HG02938 (cell line): ENCODE data around the gene DMRT3.

Experiments used
- ATAC-seq: cut with Tn5 transposase; IDR thresholded peaks from one replicate; pipeline ENCODE4 v1.9.1; 2021; ENCODE audit warnings: mild to moderate bottlenecking, moderate library complexity; ENCODE audit not compliant: unreplicated experiment

DMRT3 gene

GRCh38 chr9:970151-970996, 6.1 kb upstream of the DMRT3 start:
- ATAC-seq = no peak

- no peak for ATAC-seq
Observed at GRCh38 chr9:971901-972500, 4.5 kb upstream of the DMRT3 start.

GRCh38 chr9:972501-973294, 3.8 kb upstream of the DMRT3 start:
- no peak for ATAC-seq

- no peak for ATAC-seq
Observed at GRCh38 chr9:973295-973834, 3.1 kb upstream of the DMRT3 start.

DNA sequence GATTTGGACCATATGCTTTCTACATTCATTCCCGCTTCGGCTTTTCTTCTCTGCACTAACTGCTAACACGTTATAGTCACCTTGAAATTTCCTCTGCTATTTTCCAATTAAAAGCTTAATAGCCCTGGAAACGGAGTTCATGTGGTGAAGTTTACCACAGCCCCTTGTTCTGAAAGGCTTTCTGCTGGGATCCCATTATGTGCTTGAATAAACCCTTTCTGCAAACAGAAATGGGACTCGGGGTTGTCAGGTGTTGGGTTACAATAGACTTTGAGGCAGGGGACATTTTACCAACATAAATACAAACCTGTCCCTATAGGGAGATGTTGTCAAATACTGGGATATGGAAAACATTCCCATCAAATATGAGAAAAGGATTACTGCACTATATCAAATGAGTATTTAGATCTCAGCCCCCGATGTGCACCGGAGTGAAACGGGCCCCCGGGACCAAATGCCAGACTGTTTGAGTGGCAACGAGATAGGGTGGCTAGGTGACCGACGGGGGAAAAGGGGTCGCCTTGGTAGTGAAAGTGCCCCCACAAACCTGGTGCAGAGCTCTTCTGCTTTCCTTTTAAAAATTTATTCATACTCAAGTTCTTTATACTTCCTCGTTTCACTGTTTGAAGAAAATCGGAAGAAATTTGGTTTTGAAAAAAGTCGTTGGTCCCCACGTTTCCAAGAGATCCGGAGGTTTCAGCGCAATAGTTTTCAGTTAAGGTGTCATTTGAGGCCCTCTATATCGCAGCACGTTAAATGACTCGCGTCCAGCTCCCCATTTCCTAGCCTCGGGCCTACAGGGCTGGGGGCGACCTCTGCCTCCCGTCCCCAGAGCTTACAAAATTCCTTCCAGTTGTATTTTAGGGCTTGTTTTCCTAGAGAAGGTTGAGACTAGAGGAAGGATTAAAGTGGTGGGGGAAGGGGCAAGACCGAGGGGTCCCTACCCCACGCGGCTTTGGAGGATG, 2.1 kb upstream of the DMRT3 start:
- ATAC-seq = no peak

DNA sequence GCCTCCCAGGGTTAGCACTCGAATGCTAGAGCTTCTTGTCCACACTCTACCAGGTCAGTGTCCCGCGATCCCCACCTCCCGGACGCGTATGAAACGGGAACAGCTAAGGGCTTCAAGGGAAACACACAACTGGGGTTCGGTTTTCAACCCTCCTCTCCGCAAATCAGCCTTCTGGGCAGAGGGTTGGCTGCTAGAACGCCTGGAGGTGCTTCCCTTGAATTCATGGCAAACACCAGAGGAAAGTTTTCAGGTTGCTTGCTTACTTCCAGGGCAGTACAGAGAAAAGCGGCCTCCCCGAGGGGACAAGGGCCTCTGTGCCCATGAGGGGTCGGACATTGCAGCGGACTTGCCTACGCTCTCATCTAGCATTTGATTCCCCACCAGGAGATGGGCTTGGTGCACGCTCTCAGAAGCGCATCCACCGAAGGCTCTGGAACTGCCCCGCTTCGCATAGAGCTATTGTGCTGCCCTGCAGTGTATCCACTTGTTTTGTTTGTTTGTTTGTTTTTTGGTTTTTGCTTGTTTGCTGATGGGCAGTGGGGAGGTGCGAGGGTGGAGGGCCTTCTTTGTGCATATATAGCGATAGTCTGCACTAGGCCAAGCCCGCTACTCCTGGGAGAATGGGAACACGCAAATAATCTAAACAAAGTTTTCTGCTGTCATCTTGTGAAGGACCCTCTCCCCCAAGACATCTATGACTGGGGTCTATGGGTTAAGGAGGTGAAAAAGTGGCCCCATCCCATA, 1.3 kb upstream of the DMRT3 start:
- no peak for ATAC-seq

- ATAC-seq = no peak
Observed at GRCh38 chr9:975740-976257, 656 bp upstream of the DMRT3 start.

DNA sequence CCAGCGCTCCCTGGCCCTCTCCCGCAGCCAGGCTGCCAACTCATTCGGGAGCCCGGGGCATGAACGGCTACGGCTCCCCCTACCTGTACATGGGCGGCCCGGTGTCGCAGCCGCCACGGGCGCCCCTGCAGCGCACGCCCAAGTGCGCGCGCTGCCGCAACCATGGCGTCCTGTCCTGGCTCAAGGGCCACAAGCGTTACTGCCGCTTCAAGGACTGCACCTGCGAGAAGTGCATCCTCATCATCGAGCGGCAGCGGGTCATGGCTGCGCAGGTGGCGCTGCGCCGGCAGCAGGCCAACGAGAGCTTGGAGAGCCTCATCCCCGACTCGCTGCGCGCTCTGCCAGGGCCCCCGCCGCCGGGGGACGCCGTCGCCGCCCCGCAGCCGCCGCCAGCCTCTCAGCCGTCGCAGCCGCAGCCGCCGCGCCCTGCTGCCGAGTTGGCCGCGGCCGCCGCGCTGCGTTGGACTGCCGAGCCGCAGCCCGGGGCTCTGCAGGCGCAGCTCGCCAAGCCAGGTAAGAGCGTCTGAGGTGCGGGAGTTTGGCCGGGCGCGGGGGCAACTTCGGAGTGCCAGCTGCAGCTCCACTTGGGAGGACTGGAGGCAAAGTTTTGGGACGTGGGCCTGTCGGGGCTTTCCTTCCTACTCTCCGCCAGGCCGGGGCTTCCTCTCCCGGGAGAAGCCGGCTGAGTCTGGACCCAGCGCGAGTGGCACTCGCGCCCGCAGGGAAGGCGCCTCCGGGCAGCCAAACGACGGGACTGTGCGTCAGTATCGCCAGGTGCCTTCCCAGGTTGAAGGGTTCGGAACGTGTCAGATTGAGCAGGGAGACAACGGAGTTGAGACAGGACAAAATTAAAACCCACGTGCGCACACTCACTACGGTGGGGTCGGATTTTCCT, 735 bp downstream of the DMRT3 start:
- no peak for ATAC-seq

DNA sequence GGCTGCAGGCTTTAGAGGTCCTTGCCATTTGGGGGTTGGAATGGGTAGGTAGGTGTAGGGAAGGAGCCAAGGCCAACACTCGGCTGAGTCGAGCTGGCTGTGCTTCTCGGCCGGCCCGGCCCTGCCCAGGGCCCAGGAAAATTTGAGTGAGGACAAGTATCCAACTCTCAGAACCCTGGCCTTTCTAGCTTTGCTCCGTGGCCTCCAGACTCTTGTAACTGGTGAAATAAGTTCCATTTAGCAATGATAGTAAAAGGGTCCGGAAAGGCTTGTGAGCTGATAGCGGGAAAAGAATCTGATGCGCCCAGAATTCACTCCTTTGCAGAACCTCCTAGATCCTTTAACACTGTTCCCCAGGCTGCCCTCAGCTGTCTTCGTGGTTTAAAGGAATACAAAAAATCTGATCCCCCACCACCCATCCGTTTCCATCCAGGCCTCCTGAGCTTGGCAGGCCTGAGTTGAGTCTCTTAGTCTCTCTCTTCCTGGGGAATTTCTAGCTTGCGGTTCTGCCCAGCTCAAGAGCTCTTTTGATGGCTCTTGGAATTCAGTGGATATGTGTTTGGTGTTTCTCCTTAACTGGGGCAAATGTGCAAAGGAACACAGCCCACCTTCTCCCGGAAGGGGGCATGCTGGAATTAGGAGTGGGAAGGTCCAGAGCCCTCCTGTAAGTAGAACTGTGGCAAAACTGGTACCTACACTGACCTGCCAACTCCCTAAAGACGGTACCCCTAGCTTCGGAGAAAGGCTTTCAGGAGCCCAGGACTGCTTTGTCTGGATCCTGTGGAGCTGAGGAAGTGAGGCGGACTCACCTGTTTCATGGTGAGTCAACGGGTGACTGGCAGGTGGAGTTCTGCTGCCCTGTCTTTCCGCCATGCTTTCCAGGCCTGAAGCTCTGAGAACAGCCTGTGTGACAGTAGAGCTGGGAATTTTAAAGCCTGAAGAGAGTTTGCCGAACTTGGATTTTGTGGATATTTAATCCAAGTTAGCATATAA, 1.7 kb downstream of the DMRT3 start:
- ATAC-seq = no peak

- no peak for ATAC-seq
Observed at GRCh38 chr9:979983-980382, 3.5 kb downstream of the DMRT3 start.

GRCh38 chr9:980640-981039, 4.2 kb downstream of the DMRT3 start:
- no peak for ATAC-seq

GRCh38 chr9:981491-981898, 5.0 kb downstream of the DMRT3 start:
- ATAC-seq = no peak

DNA sequence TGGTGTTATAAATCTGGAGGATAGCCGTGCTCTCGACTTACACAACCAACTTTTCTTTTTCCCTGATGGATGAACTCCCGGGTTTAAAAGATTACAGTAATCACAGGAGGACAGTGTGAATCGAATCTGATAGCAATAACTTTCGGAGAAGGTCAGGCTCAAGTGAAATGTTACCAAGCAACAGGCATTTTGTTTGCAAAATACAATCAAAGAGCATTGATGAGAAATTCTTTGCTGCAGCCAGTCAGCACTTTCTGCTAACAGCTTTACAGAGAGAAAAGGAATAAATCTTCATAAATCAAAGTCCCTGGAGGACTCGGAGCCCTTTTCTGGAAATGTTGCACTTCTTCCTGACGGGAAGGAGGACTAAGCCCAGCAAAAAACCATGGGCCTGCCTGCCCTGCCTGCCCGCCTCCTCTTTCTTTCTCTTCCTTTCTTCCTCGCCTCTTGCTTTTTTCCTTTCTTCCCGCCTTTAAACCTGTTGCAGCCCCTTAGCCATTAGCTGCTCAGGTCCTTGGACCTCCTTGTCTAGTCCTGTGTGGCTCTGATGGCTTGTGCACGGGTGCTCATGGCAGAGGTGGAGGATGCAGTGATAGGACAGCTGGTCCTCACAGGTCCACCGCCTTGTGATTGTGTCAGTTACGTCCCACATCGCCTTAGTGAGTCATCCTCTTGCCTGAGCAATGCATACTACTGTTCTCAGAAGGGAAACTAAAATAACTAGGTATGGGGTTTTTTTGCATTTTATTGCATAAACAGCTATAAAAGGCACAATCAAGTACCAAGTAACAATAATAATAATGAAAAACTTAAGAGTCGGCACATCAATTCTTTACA, 6.2 kb downstream of the DMRT3 start:
- ATAC-seq = no peak

DNA sequence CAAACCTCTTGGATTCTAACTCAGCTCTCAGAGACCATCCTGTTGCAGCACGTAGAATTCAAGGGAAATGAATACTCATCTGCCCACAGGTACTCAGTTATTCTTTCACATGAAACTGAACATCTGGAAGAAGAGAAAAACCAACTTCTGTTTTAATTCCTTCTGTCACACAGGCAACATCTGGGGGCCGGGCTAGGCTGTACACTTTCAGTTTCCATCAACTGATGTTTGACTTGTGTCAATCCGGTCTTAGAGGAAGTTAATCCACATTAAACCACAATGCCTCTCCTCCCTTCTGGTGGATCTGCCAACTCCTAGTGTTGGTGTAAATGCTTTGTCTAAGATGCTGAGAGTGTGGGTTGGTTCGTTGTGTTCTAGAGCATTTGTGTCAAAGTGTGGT, 17.6 kb downstream of the DMRT3 start:
- peak; percentile 78 for ATAC-seq

DNA sequence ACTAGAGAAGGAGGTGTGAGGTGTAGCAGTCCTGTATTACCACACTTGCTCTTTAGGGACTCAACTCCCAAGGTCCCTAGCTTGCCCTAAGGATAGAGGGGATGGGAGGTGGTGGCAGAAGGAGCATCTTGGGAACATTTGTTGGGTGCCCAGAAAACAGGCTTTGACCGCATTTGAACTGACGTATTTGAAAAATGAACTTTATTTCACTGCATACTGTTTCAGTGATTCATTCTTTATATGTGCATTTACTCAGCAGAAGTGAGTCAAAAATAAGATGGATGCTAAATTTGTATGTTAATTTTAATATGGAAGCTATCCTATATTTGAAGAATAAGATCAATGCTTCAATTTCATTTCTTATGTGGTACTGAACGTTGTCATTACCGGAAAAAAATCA, 18.7 kb downstream of the DMRT3 start:
- ATAC-seq = no peak

DNA sequence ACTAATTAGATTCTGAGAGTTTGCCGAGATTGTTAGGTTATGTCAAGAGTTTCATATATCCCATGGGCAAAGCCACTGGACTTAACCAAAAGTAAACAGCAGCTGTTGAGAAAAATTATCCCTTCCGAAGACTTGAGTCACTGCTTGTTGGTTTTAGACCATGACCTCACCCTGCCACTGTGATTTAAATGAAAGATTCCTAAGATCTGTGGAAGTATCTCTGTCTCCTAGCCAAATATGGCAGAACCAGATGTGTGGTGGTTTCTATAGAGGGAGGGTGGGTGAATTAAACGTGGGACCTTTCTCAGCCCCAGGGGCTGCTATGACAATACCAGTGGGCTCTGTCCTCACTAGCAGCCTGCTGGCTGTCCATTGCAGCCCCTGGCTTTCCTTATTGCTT, 19.3 kb downstream of the DMRT3 start:
- no peak for ATAC-seq
